ENCODE results near the gene QKI.

Gene QKI

DNA sequence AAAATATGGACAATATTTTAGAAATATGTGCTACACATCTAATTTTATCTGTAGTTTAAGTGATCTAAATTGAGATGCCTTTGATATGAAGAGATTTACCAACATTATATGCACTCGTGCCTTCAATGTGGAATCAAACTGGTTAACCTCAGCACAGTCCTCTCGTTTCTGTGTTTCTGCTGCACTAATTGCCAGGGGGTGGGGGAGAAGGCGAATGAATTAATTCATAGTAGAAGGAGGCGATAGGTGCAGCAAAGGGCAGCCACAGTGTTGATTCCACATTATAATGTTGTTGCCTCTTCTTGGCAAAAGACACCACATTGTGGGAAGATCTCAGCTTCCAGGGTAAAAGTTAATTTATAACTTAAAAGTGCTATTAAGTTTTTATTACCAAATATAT, 161.6 kb downstream of the QKI start:
- no peak for DNase-seq (ENCODE audit: low read depth in 1 of 2, low spot score in 1 of 2)
- H3K27ac ChIP-seq (replicated peaks), result no peak overlapping the region
- H3K4me3 ChIP-seq (replicated peaks; ENCODE audit: insufficient read depth, low read length), result no peak overlapping the region
- TF ChIP-seq, protein P1, sequence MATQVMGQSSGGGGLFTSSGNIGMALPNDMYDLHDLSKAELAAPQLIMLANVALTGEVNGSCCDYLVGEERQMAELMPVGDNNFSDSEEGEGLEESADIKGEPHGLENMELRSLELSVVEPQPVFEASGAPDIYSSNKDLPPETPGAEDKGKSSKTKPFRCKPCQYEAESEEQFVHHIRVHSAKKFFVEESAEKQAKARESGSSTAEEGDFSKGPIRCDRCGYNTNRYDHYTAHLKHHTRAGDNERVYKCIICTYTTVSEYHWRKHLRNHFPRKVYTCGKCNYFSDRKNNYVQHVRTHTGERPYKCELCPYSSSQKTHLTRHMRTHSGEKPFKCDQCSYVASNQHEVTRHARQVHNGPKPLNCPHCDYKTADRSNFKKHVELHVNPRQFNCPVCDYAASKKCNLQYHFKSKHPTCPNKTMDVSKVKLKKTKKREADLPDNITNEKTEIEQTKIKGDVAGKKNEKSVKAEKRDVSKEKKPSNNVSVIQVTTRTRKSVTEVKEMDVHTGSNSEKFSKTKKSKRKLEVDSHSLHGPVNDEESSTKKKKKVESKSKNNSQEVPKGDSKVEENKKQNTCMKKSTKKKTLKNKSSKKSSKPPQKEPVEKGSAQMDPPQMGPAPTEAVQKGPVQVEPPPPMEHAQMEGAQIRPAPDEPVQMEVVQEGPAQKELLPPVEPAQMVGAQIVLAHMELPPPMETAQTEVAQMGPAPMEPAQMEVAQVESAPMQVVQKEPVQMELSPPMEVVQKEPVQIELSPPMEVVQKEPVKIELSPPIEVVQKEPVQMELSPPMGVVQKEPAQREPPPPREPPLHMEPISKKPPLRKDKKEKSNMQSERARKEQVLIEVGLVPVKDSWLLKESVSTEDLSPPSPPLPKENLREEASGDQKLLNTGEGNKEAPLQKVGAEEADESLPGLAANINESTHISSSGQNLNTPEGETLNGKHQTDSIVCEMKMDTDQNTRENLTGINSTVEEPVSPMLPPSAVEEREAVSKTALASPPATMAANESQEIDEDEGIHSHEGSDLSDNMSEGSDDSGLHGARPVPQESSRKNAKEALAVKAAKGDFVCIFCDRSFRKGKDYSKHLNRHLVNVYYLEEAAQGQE (IDR thresholded peaks at IDR 0.05; ENCODE audit: insufficient replicate concordance, low read depth), result no peak
- TF ChIP-seq POLR2AphosphoS5 (IDR thresholded peaks at IDR 0.05; ENCODE audit: low read depth), result no peak
- TF ChIP-seq GABPA (IDR thresholded peaks at IDR 0.05; ENCODE audit: low read depth), result no peak
- TF ChIP-seq SPI1 (IDR thresholded peaks at IDR 0.05; ENCODE audit: borderline replicate concordance, low read depth), result no peak
- TF ChIP-seq, protein P2, sequence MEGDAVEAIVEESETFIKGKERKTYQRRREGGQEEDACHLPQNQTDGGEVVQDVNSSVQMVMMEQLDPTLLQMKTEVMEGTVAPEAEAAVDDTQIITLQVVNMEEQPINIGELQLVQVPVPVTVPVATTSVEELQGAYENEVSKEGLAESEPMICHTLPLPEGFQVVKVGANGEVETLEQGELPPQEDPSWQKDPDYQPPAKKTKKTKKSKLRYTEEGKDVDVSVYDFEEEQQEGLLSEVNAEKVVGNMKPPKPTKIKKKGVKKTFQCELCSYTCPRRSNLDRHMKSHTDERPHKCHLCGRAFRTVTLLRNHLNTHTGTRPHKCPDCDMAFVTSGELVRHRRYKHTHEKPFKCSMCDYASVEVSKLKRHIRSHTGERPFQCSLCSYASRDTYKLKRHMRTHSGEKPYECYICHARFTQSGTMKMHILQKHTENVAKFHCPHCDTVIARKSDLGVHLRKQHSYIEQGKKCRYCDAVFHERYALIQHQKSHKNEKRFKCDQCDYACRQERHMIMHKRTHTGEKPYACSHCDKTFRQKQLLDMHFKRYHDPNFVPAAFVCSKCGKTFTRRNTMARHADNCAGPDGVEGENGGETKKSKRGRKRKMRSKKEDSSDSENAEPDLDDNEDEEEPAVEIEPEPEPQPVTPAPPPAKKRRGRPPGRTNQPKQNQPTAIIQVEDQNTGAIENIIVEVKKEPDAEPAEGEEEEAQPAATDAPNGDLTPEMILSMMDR (IDR thresholded peaks at IDR 0.05; ENCODE audit: insufficient read depth, low read length), result no peak
- H3K27me3 ChIP-seq (ENCODE audit: insufficient read depth, poor library complexity, severe bottlenecking), result no peaks in the 10 kb centered on the region

DNA sequence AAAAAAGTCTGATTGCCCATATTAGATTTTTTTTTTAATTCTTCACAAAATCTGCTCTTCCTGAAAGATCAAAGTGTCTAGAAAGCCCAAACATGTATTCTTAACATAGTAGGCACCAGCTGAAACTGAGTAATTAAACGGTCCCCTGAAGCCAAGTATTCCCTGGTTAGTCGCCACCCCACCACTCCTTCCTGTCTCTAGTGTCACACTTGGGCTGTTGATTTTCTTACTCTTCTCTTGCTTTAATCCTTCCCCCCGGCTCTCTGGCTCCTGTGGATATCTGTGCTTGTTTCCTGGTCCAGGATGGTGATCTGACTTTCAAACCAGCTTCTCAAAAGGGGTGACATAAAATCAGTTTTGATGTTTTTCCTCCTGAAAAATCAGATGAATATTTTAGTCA, 162.9 kb downstream of the QKI start:
- DNase-seq (ENCODE audit: low read depth in 1 of 2, low spot score in 1 of 2), result no peak
- no peaks in the 10 kb centered on the region for H3K27me3 ChIP-seq (ENCODE audit: insufficient read depth, poor library complexity, severe bottlenecking)
- H3K27ac ChIP-seq (replicated peaks), result no peak overlapping the region
- TF ChIP-seq, protein P2 (IDR thresholded peaks at IDR 0.05; ENCODE audit: insufficient read depth, low read length), result no peak
- TF ChIP-seq, protein P1 (IDR thresholded peaks at IDR 0.05; ENCODE audit: insufficient replicate concordance, low read depth), result no peak
- no peak for TF ChIP-seq SPI1 (IDR thresholded peaks at IDR 0.05; ENCODE audit: borderline replicate concordance, low read depth)
- no peak for TF ChIP-seq GABPA (IDR thresholded peaks at IDR 0.05; ENCODE audit: low read depth)
- TF ChIP-seq POLR2AphosphoS5 (IDR thresholded peaks at IDR 0.05; ENCODE audit: low read depth), result no peak
- H3K4me3 ChIP-seq (replicated peaks; ENCODE audit: insufficient read depth, low read length), result no peak overlapping the region

DNA sequence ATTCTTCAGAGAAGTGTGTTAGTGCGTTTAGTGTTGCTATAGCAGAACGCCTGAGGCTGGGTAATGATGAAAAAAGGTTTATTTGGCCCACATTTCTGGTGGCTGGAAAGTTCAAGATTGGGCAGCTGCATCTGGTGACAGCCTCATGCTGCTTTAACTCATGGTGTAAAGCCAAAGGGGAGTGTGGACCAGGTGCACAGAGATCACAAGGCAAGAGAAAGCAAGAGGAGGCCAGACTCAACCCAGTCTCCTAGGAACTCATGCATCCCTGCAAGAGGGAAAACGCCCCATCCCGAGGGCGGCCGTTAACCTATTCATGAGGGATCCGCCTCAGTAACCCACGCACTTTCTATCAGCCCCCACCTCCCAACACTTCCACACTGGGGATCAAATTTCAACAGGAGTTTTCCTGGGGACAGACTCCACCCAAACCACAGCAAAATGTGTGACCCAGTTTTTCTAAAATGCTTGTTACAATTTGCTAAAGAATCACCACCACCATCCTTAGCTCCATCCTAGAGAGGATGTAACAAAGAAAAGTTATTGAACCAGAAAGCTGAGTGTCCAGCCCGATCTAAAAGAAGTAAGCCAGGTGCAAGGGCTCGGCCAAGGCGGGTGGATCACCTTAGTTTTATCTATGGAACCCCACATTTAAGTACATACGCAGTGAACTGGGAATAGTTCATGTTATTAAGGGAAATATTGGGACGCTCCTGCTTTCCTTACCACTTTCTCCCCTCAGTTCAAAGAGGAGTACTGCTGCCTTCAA, 164.8 kb downstream of the QKI start:
- TF ChIP-seq, protein P1 (IDR thresholded peaks at IDR 0.05; ENCODE audit: insufficient replicate concordance, low read depth), result no peak
- no peaks in the 10 kb centered on the region for H3K27me3 ChIP-seq (ENCODE audit: insufficient read depth, poor library complexity, severe bottlenecking)
- H3K4me3 ChIP-seq (replicated peaks; ENCODE audit: insufficient read depth, low read length), result no peak overlapping the region
- no peak overlapping the region for H3K27ac ChIP-seq (replicated peaks)
- no peak for DNase-seq (ENCODE audit: low read depth in 1 of 2, low spot score in 1 of 2)

All from HL-60 (cell line).